Medulla oblongata (tissue), 1 donor: Measurements from ENCODE around the gene ELAVL1.
"Not testable (repeated sequence)": the region's sequence is repeated elsewhere in the genome, so short reads cannot be mapped to it uniquely, and the experiment has no call there.

Source experiments
- DNase-seq: peaks from one replicate; pipeline ENCODE4 v3.0.0-alpha.2; 2015; ENCODE audit errors: extremely low spot score

ELAVL1 gene

GRCh38 chr19:8005534-8006256 is at the start of gene ELAVL1:
Gene ELAVL1 (minus strand): TSS chr19:8005641. CDS start chr19:7991815, 13,826 bp downstream.
- DNase-seq = peak; percentile 88

GRCh38 chr19:8054169-8054568 is 48.7 kb upstream of the ELAVL1 start:
- DNase-seq = no peak

DNA sequence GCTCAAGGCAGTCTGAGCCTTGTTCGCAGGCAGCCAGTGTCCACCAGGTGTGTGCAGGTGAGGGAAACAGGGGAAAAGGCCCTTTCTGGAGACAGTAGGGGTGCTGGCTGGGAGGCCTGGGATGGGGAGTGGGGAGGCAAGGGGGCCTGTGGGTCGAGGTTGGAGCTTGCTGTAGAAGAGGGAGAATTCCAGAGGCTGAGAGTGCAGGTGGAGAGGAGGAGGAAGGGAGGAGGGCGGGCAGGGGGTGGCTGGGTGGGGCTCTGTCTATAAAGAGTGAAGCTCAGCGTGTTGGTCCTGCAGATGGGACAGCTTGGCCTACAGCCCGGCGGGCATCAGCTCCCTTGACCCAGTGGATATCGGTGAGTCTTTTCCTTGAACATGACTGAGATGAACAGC is 47.0 kb upstream of the ELAVL1 start, which contains the start of gene CCL25:
Gene CCL25 (plus strand): TSS at position 297 of the 396 bp plus-strand sequence. CDS start 290 bp downstream, outside the sequence.
- DNase-seq = no peak

GRCh38 chr19:8050274-8051096 is 45.0 kb upstream of the ELAVL1 start:
- DNase-seq = peak; percentile 84

- DNase-seq = no peak
Measured at GRCh38 chr19:8046569-8047165, 41.2 kb upstream of the ELAVL1 start.

DNA sequence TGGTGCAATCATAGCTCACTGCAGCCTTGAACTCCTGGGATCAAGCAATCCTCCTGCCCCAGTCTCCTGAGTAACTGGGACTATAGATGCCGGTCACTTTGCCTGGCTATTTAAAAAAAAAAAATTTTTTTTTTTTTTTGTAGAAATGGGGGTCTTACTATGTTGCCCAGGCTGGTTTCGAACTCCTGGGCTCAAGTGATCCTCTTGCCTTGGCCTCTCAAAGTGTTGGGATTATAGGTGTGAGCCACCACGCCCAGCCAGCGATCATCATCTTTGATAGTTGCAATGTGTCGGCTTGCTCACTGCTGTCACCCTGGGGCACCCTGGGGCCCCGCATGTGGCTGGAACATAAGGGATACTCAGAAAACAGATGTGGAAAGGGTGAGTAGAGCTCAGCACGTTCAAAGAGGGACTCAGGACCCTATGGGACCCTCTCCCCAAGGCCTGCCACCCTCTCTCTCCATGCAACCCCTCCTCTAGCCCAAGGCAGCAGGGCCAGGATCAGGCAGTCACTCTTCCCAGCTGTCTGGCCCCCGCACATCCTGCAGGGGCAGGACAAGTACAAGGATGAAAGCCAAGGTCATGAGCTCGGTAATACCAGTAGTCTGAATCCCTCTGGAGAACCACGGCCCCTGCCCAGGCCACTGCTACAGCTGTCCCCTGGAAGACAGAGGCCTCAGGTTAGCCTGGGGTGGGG is 40.6 kb upstream of the ELAVL1 start:
- no peak for DNase-seq

- no peak for DNase-seq
Measured at GRCh38 chr19:8044018-8044417, 38.6 kb upstream of the ELAVL1 start.

GRCh38 chr19:8042900-8043299 is 37.5 kb upstream of the ELAVL1 start:
- DNase-seq = no peak

- no peak for DNase-seq
Measured at GRCh38 chr19:8041531-8041931, 36.1 kb upstream of the ELAVL1 start.

DNA sequence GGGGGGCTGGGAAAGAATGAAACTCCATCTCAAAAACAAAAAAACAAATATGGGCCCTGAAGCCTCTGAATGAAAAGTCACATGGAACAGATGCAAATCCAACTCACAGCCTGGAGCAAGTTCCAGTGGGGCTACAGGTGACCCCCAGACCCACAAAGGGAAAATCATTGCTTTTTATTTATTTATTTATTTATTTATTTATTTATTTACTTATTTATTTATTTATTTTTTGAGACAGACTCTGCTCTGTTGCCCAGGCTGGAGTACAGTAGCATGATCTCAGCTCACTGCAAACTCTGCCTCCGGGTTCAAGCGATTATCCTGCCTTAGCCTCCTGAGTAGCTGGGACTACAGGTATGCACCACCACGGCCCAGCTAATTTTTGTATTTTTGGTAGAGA is 33.8 kb upstream of the ELAVL1 start:
- DNase-seq = no peak

DNA sequence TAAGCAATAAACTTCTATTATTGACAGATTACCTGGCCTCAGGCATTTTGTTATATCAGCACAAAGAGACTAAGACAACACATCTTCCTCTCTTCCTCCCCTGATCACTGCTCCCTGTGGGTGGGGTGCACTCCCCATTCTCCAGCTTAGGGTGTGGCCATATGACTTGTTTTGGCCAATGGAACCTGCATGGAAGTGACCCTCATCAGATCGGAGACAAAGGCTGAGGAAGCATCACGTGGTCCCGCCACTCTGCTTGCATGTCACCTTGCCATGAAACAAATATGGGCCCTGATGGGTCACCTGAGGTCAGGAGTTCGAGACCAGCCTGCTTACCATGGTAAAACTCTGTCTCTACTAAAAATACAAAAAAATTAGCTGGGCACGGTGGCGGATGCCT is 33.4 kb upstream of the ELAVL1 start:
- no peak for DNase-seq

DNA sequence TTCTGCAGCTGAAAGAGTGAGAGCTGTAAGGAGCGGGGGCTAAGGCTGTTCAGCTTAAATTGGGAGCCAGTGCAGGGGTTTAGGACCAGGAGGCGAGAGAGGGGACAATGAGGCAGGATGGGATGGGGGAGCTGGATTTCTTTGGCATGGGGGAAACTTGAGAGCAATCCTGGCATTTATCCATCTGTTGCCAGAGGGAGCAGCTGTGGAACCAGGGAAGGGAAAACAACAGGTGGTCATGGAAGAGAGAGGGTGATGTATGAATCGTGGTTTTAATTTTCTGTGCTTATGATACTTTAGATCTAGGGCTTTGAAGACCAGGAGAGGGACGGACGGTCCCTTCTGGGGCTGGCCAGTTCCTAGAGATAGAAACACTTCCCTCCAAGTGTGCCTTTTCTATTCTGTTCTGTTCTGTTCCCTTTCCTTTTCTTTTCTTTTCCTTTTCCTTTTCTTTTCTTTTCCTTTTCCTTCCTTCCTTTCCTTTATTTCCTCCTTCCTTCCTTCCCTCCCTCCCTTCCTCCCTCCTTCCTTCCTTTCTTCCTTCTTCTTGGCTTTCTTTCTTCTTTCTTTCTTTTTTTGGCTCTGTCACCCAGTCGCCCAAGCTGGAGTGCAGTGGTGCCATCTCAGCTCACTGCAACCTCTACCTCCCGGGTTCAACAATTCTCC is 31.1 kb upstream of the ELAVL1 start:
- DNase-seq = no peak

DNA sequence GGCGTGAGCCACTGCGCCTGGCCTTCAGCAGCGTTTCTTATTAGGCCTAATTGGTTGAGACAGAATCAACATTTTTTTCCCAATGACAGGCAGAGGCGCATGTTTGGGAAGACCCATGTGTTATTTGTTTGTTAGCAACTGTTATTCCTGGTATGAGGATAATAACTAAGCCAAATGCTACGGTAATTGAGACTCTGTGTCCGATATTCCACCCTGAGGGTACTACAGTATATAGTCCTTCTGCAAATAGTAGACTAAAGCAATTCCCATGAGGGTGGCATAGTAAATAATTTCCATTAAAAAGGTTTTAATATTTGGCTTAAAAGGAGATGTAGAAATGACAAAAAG is 28.7 kb upstream of the ELAVL1 start:
- DNase-seq = no peak

GRCh38 chr19:8033287-8034177 is 28.1 kb upstream of the ELAVL1 start:
- not testable (repeated sequence) for DNase-seq

GRCh38 chr19:8030960-8031359 is 25.5 kb upstream of the ELAVL1 start:
- DNase-seq = peak; percentile 18

DNA sequence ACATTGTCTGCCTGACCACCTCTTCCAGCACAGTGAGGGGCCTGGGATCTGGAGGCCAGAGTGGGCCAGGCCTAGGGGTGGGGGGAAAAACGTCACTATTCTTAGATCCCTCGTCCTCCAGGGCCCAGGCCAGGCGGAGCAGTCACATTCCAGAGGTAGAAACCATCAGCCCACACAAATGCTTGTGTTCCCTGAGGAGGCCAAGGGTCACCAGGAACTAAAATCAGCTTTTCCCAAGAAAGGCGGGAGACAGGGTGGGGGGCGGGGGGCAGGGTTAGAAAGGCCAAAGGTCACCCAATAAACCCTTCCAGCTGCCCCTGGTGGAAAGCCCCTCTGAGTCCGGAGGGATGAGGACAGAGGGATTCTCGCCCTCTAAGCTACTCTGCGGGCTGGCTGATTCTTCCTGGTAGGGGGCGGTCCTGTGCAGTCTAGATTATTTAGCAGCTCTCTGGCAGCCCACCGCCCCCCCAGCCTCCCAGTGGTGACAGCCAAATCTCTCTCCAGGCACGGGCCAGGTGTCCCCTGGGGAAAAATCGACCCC is 23.6 kb upstream of the ELAVL1 start:
- no peak for DNase-seq

- no peak for DNase-seq
Measured at GRCh38 chr19:8025316-8025715, 19.9 kb upstream of the ELAVL1 start.

DNA sequence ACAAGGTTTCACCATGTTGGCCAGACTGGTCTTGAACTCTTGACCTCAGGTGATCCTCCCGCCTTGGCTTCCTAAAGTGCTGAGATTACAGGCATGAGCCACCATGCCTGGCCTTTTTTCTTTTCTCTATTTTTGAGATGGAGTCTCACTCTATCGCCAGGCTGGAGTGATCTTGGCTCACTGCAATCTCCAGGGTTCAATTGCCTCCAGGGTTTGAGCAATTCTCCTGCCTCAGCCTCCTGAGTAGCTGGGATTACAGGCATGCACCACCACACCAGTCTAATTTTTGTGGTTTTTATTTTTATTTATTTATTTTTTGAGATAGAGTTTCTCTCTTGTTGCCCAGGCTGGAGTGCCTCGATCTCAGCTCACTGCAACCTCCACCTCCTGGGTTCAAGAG is 18.8 kb upstream of the ELAVL1 start:
- not testable (repeated sequence) for DNase-seq

DNA sequence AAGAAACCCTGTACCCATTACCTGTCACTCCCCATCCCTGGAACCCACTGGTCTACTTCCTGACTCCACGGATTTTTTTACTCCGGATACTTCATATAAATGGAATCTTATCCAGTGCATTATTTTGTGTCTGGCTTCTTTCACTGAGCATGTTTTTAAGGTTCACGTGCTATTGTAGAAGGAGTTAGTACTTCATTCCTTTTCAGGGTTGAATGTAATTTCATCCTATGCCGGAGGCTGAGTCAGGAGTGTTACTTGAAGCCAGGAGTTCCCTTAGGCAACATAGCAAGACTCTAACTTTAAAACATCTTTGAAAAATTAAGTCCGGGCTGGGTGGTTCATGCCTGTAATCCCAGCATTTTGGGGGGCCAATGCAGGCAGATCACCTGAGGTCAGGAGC is 17.9 kb upstream of the ELAVL1 start:
- DNase-seq = no peak

GRCh38 chr19:8022275-8022674 is 16.8 kb upstream of the ELAVL1 start:
- no peak for DNase-seq
